Kidney glomerular epithelial cell (primary cell): ENCODE measurements around the gene AP2A2.
"Not testable (repeated sequence)": the region's sequence is repeated elsewhere in the genome, so short reads cannot be mapped to it uniquely, and the experiment has no call there.

Experiments
- DNase-seq: peaks from one replicate; lab custom pipeline; 2025; lab: John Stamatoyannopoulos, UW

Gene AP2A2

GRCh38 chr11:954392-955153 lies 28.9 kb downstream of the AP2A2 start:
- no peak for DNase-seq

- no peak for DNase-seq
Observed at GRCh38 chr11:955154-956063, 29.7 kb downstream of the AP2A2 start.

- no peak for DNase-seq
Observed at GRCh38 chr11:957212-957920, 31.7 kb downstream of the AP2A2 start.

GRCh38 chr11:958101-958500 lies 32.4 kb downstream of the AP2A2 start:
- no peak for DNase-seq

- no peak for DNase-seq
Observed at GRCh38 chr11:959027-959426, 33.4 kb downstream of the AP2A2 start.

- DNase-seq: no peak
Observed at GRCh38 chr11:959608-960007, 33.9 kb downstream of the AP2A2 start.

GRCh38 chr11:961310-961920 lies 35.7 kb downstream of the AP2A2 start:
- DNase-seq: not testable (repeated sequence)

- DNase-seq: no peak
Observed at GRCh38 chr11:961921-962320, 36.3 kb downstream of the AP2A2 start.

GRCh38 chr11:962688-963087 lies 37.0 kb downstream of the AP2A2 start:
- DNase-seq: no peak

- no peak for DNase-seq
Observed at GRCh38 chr11:963852-964251, 38.2 kb downstream of the AP2A2 start.

GRCh38 chr11:965206-965775 lies 39.6 kb downstream of the AP2A2 start:
- no peak for DNase-seq

- DNase-seq: no peak
Observed at GRCh38 chr11:967995-968751, 42.5 kb downstream of the AP2A2 start.

- no peak for DNase-seq
Observed at GRCh38 chr11:968822-969221, 43.2 kb downstream of the AP2A2 start.

- no peak for DNase-seq
Observed at GRCh38 chr11:969651-970205, 44.1 kb downstream of the AP2A2 start.

- no peak for DNase-seq
Observed at GRCh38 chr11:970319-970871, 44.7 kb downstream of the AP2A2 start.

GRCh38 chr11:971092-971690 lies 45.5 kb downstream of the AP2A2 start:
- DNase-seq: no peak

- no peak for DNase-seq
Observed at GRCh38 chr11:971731-972365, 46.2 kb downstream of the AP2A2 start.

- DNase-seq: no peak
Observed at GRCh38 chr11:972523-973211, 47.0 kb downstream of the AP2A2 start.

- no peak for DNase-seq
Observed at GRCh38 chr11:973237-973636, 47.6 kb downstream of the AP2A2 start.
